HG02678 (cell line): ENCODE results near the gene TLL1.

Source experiments
- ATAC-seq: cut with Tn5 transposase; IDR thresholded peaks from one replicate; pipeline ENCODE4 v1.9.1; 2021; ENCODE audit warnings: mild to moderate bottlenecking, moderate library complexity; ENCODE audit not compliant: unreplicated experiment

The TLL1 gene

DNA sequence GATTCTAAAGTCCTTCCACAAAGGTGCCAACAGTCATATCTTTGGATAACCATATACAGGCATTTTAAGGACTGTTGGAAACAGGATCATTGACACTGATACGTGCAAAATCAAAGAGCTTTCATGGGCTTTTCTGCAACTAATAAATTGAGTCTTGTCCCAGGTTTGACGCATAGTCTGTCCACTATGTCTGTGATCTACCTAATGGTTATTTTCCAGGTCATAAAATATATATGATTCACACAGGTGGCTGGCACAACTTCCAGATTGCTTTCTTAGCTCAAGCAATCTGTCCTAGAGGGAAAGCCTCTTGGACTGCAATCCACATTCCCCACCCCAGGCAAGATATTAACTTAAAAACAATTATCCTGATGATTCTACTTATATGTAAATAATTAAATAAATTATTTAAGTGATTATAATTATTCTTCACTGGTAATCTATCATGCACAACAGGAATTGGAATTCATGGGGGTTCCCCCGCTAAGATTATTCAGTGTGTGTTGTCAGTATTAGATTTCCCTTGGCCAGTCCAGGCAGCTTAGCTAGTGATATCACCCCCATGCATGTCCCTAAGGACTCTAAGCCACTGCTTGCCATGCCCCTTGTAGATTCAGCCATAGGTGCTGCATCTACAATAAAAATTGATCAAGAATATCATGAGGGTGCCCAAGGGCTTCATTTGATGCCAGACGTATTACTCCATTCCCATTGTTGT lies 97.8 kb downstream of the TLL1 start:
- no peak for ATAC-seq

GRCh38 chr4:165971446-165971845 lies 98.4 kb downstream of the TLL1 start:
- ATAC-seq, result no peak

GRCh38 chr4:165971933-165972332 lies 98.9 kb downstream of the TLL1 start:
- ATAC-seq, result no peak

DNA sequence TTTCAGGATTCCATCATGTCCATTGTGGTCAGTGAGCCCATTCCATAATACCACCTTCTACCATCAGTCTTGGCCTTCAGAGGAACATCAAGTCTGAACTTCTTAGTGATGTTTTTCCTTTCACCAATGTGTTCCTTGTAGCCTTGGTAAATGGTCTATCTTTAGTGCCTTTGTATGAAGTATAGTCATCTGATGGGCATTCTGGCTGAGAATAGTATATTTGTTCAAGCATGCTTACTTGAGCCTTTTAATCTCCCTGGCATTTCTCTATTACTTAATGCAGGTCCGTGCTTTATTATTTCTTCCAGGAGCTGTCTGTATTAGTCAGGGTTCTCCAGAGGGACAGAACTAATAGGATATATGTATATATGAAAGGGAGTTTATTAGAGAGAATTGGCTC lies 99.7 kb downstream of the TLL1 start:
- ATAC-seq, result no peak

DNA sequence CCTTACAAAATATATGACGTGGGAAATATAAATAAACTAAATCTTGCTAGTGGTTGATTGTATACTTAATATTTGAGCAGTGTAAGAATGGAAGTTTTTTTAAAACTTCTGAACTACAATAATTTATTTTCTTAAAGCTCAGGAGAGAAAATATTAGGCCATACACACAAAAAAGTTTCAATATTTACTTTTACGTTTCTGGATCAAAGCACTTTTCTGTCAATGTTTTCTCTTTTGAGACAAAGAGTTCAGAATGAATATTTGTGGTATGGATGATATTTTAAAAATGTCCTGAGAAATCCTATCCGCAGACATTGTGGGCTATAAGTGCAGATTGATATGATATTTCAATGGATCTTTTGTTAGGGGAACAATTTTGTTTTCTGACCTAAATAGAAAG lies 109.9 kb downstream of the TLL1 start:
- ATAC-seq, result no peak

DNA sequence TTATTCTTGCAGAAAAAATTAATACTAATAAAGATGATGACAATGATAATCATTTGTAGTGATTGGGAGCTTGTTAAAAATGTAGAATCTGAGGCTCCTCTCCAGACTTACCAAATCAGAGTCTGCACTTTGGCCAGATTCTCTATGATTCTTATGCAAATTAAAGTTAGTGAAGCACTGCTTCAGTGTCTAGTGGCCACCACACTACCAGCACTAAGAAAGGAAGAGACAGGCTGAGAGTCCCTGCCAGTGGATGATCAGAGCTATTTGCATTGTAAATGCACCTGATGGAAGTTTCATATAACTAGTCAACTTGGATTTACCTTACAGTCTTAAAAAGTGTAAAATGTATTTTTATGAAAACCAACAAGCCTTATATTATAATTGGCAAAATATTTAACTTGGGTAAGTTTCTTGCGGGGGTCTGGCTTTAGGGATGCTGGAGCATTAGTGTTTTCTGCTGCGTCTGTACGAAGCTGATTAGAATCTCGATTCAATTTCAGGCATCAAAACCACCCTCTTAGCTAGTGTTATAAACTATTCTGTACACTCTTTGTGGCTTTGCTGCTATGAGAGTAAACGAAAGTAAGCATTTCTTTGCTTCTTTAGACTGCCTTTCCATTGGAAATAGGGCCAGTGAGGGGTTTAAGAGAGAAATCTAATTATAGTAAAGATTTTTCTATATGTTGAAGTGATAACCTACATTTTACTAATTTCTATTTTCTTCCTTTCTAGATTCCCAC lies 114.1 kb downstream of the TLL1 start:
- no peak for ATAC-seq

- ATAC-seq, result no peak
Measured at GRCh38 chr4:165991325-165992180, 118.5 kb downstream of the TLL1 start.

DNA sequence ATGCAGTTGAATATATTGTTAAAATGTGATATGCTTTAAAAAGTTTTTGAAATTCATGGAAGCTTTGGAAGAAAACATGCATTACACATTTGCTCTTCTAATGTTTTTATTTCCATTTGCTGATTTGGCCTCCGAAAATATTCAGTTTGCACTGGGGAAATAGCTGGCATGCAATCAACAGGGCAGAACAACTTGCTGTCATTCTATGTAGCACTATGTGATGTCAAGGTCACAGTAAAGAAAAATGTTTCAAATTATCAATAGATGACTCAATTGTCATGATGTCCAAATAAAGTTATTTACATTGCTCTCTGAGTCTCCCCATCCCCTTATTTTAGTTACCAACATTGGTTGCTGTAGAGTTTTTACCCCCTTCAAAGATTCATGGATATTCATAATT lies 119.2 kb downstream of the TLL1 start:
- ATAC-seq, result no peak

DNA sequence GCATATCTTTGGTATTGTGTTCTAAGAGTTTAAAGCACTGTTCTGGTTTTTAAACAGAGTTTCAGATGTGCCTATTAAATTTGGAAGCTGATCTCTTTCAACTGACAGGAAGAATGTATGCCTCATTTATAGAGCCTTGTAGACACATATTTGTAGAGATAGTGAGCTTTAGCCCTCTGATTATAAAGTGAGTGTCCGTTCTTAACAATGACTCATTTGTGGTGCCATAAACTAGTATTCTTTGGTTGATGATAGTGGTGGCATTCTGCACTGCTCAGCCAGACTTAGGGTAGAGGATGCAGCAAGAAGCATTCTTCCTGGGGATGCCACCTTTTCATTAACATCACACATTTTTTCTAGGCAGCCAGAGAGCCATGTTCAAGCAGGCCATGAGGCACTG lies 121.7 kb downstream of the TLL1 start:
- ATAC-seq, result no peak

DNA sequence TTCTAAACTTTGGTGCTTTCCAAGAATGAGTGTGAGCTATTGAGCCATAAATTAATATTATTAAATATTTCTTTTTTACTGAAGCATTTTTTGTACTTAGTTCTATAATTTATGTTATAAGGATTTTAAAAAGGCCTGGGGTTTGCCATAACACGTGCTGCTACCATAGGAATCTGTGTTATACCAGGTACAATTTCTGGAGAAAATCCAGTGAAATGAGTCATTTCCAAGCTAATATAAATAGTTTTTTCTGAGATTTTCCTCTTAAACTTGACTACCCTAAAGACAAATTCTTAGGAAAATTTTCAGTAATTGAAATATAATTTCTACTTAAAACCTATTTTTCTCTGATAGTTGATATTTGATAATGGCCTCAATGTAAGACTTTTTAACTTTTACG lies 130.8 kb downstream of the TLL1 start:
- no peak for ATAC-seq

DNA sequence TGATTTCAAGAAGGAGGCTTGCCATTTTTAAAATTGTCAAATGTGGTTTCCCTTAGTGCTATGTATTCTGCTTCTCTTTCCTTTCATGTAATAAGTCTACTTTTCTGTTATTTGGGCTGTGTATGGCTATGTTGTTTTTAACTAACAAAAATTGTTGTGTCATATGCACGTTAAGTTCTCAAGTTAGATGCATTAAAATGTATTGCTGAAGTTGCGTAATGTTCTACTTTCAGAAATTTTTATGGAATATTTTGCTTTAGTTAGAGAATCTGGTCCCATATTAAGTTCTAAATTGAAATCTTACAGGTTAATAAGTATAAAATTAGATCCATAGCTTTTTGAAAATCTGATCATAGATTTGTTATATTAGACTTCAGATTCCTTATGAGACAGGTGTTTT lies 133.2 kb downstream of the TLL1 start:
- no peak for ATAC-seq

DNA sequence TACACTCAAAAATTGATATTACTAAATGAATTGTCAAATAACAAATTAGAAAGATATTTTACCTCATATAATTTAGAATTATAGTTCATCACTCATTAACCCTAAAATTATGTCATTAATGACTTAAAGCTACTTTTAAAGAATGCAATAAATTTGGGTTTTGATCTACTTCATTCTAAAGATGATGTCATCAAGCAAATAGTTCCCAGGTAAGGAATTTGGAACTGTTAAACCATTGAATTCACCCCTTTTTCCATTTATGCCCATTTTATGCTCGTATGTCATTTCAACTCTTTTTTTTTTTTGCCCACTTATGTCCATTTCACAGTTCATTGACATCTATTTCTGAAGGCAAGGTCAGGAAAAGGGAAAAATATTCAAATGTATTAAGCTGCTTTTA lies 135.5 kb downstream of the TLL1 start:
- no peak for ATAC-seq

GRCh38 chr4:166012129-166013030 lies 139.3 kb downstream of the TLL1 start:
- ATAC-seq, result no peak

DNA sequence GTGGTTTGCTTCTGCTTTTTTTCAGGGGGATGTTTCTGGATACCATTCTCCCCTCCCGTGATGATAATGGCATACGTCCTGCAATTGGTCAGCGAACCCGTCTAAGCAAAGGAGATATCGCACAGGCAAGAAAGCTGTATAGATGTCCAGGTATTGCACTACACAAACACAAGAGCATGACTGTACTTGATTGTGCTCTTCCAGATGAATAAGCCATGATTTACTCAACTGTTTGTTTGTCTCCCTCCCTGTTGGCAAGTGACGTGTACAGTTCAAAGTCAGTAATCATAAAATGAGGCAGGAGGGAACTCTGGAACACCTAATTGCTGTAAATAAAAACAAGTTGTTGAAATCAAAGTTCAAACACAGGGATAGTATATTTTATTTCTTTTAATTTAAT lies 141.4 kb downstream of the TLL1 start:
- no peak for ATAC-seq

DNA sequence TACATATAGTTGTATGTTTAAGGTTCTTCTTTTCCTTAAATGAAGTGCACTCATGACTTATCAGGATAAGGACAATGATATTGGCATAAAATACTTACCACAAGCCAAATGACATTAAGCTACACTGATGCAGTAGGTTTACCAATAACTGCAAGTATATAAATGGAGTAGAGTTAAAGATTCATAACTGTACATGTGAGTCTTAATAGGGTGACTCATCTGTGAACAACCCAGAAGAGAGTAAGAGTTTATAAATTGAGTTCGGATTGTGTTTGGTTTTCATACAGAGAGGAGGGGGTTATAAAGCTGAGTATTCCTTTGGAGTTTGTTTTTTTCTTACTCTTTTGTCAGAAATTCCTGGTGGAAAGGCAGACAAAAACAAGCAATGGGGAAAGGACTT lies 144.8 kb downstream of the TLL1 start:
- no peak for ATAC-seq

DNA sequence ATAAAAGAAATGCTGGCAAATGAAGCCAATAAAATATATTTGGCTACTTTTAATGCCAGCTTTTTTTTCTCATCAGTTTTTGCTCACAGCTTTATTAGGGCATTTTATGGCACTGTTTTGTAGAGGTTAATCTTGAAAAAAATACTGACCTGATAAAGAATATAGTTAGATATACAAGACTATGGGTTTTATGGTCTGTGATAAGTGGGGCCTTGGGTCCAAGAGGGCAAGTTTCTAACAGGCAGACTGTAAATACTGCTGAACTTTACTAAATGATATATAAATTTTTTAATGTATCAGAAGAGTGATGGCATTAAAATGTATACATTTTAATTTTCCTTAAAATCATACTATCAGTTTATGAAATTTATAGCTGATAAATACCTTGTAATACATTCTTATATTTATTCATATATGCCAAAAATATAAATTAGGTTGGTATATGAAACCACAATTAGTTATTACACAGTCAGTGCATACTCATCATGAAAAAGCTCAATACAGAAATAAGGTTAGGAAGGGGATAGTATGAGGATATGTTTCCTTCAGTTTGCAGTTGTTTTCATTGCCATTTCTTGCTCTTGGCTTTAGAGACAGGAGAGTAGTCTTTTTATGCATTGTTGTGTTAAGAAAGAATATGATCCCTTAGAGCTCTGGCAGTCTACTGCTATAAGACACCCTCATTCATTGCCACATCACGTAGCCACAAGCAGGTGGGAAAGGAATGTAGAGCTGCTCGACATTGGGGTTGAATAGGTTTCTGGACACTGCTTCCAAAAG lies 146.6 kb downstream of the TLL1 start:
- no peak for ATAC-seq

- no peak for ATAC-seq
Measured at GRCh38 chr4:166021617-166022016, 148.6 kb downstream of the TLL1 start.

DNA sequence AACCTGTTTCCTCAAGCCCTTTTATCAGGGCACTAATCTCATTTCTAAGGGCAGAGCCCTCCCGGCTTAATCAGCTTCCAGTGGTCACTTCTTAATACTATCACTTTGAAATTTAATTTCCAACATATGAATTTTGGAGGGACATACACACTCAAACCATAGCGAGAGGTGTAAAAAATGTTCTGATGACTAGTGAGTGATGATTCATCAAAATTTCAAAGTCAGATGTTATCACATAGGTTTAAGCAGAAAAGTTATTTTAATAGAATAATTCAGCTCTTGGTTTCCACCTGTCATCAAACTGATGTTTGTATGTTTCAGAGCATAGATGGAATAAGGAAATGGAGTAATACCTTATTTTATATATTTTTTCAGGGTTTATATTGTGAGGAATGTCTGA lies 161.9 kb downstream of the TLL1 start:
- no peak for ATAC-seq

DNA sequence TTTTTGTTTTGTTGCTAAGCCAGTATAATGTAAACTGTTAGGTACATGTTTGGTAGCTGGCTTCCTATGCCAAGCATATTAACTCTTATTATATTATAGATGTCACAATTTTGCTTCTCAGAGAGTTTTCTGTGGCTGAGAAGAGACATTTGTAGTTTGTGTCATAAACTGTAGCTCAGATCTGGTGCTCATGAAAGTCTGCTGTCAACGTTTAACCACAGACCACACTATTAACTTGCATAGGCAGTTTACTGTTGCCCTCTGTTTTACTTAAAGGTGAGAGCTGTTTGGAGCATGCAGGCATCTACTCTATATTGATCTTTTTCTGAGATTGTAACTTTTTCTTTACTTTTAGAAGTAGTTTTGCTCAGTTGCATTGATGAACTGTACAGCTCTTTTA lies 166.8 kb downstream of the TLL1 start:
- no peak for ATAC-seq

GRCh38 chr4:166042510-166043055 lies 169.5 kb downstream of the TLL1 start:
- ATAC-seq, result no peak
